ENCODE results near the gene ARHGEF39.
A peak's percentile ranks its signal among the peaks of the same experiment; 100 is the strongest.

ARHGEF39 gene

DNA sequence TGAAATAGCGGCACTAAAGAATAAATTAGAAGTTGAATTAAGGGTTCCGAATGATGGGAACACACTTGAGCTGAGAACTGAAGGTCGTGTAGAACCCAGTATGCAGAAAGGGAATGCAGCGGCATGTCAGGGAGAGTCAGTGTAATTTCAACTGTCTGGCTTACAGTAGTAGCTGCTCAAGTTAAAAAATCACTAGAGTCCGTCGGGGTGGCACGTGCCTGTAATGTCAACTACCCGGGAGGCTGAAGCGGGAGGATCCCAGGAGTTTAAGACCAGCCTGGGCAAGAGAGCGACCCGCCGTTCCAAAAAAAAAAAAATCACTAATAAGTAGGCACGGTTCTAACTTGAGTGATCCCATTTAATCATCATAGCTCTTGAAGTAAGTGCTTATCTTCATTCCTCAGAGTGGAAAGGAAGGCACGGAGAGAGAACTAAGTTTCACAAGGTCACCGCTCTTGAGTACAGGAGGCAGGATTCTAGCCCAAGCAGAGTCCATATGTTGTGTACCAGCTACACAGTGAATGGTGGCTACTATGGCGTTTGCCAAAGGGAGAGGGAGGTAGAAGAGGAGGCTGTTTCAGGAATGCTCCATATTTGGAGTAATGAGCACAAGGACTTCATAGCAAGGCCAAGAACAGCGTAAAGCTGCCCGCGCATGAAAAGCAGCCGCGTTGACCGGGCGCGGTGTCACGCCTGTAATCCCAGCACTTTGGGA, 8.0 kb downstream of the ARHGEF39 start:
- H3K4me3 ChIP-seq (ENCODE audit: low read length): peak overlapping the region; percentile 47
- H3K27me3 ChIP-seq (ENCODE audit: insufficient read depth, low read length, poor library complexity): no peaks in the 10 kb centered on the region
- H3K36me3 ChIP-seq (ENCODE audit: control insufficient read depth, insufficient read depth, low read length): peaks cover 4% of the 10 kb centered on the region
- H4K8ac ChIP-seq (ENCODE audit: low read depth, low read length): no peak overlapping the region
- WGBS (ENCODE audit: extremely low coverage, insufficient coverage, low lambda C conversion rate): no CpG with 5 or more reads among the region's 25 CpGs
- H2BK15ac ChIP-seq (replicated peaks; ENCODE audit: low read depth): no peak overlapping the region
- H3K4me2 ChIP-seq (ENCODE audit: low read length): peak overlapping the region; percentile 92
- no peak overlapping the region for H3K18ac ChIP-seq (ENCODE audit: low read length)
- H3K23ac ChIP-seq (ENCODE audit: low read length): no peak overlapping the region
- H2AK5ac ChIP-seq (ENCODE audit: low read length): no peak overlapping the region
- H3K9ac ChIP-seq (ENCODE audit: low read length): peak overlapping the region; percentile 76
- no peak for DNase-seq
- no peaks in the 10 kb centered on the region for H3K4me1 ChIP-seq (ENCODE audit: control insufficient read depth, low read depth, low read length)
- H2BK120ac ChIP-seq (ENCODE audit: low read depth, low read length): no peak overlapping the region
- H3K27ac ChIP-seq (ENCODE audit: low read depth, low read length): no peak overlapping the region
- H3K79me1 ChIP-seq (ENCODE audit: low read length): no peaks in the 10 kb centered on the region
- no peak overlapping the region for H4K5ac ChIP-seq (ENCODE audit: low read length)
- H3K79me2 ChIP-seq (ENCODE audit: control insufficient read depth, insufficient read depth, low read length): no peaks in the 10 kb centered on the region
- H2BK5ac ChIP-seq (ENCODE audit: low read length): no peak overlapping the region
- peak overlapping the region; percentile 80 for H3K56ac ChIP-seq (ENCODE audit: low read length)
- no peak overlapping the region for H3K4ac ChIP-seq (ENCODE audit: low read depth, low read length)

DNA sequence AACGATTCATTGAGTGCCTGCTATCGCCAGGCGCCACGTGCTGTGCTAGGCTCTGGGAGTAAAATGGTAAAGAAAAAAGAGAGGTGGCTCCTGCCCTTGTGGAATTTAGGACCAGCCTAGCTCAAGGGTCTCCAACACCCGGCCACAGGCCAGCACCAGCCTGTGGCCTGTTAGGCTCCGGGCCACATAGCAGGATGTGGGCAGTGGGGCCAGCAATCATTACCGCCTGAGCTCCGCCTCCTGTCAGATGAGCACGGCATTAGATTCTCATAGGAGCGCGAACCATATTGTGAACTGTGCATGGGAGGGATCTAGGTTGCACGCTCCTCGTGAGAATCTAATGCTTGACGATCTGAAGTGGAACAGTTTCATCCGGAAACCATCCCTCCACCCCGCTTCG, 8.6 kb downstream of the ARHGEF39 start:
- H4K5ac ChIP-seq (ENCODE audit: low read length): no peak overlapping the region
- no peak overlapping the region for H3K9ac ChIP-seq (ENCODE audit: low read length)
- no peak overlapping the region for H3K4me2 ChIP-seq (ENCODE audit: low read length)
- no peak overlapping the region for H3K23ac ChIP-seq (ENCODE audit: low read length)
- no peak overlapping the region for H3K18ac ChIP-seq (ENCODE audit: low read length)
- no peak overlapping the region for H3K4ac ChIP-seq (ENCODE audit: low read depth, low read length)
- no peaks in the 10 kb centered on the region for H3K79me1 ChIP-seq (ENCODE audit: low read length)
- no peak overlapping the region for H3K4me3 ChIP-seq (ENCODE audit: low read length)
- no peak overlapping the region for H3K27ac ChIP-seq (ENCODE audit: low read depth, low read length)
- no CpG with 5 or more reads among the region's 17 CpGs for WGBS (ENCODE audit: extremely low coverage, insufficient coverage, low lambda C conversion rate)
- H3K27me3 ChIP-seq (ENCODE audit: insufficient read depth, low read length, poor library complexity): no peaks in the 10 kb centered on the region
- H3K4me1 ChIP-seq (ENCODE audit: control insufficient read depth, low read depth, low read length): no peaks in the 10 kb centered on the region
- no peak overlapping the region for H2BK15ac ChIP-seq (replicated peaks; ENCODE audit: low read depth)
- no peak overlapping the region for H2BK5ac ChIP-seq (ENCODE audit: low read length)
- H2BK120ac ChIP-seq (ENCODE audit: low read depth, low read length): no peak overlapping the region
- H3K56ac ChIP-seq (ENCODE audit: low read length): no peak overlapping the region
- H3K79me2 ChIP-seq (ENCODE audit: control insufficient read depth, insufficient read depth, low read length): no peaks in the 10 kb centered on the region
- no peak overlapping the region for H2AK5ac ChIP-seq (ENCODE audit: low read length)
- H4K8ac ChIP-seq (ENCODE audit: low read depth, low read length): no peak overlapping the region
- peaks cover 4% of the 10 kb centered on the region for H3K36me3 ChIP-seq (ENCODE audit: control insufficient read depth, insufficient read depth, low read length)
- DNase-seq: no peak

DNA sequence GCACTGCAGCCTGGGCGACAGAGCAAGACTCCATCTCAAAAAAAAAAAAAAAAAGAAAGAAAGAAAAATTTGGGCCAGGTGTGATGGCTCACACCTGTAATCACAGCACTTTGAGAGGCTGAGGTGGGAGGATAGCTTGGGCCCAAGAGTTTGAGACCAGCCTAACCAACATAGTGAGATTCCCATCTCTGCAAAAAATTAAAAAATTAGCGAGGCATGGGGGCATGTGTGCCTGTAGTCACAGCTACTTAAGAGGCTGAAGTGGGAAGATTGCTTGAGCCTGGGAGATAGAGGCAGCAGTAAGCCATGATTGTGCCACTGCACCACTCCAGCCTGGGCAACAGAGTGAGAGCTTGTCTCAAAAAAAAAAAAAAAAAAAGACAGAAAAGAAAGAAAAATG, 11.4 kb downstream of the ARHGEF39 start:
- no peaks in the 10 kb centered on the region for H3K79me2 ChIP-seq (ENCODE audit: control insufficient read depth, insufficient read depth, low read length)
- H3K36me3 ChIP-seq (ENCODE audit: control insufficient read depth, insufficient read depth, low read length): no peaks in the 10 kb centered on the region
- no peak for DNase-seq
- H3K4me2 ChIP-seq (ENCODE audit: low read length): no peak overlapping the region
- no peaks in the 10 kb centered on the region for H3K79me1 ChIP-seq (ENCODE audit: low read length)
- H3K4ac ChIP-seq (ENCODE audit: low read depth, low read length): no peak overlapping the region
- no peak overlapping the region for H4K8ac ChIP-seq (ENCODE audit: low read depth, low read length)
- H3K56ac ChIP-seq (ENCODE audit: low read length): no peak overlapping the region
- no peak overlapping the region for H3K9ac ChIP-seq (ENCODE audit: low read length)
- no peak overlapping the region for H3K27ac ChIP-seq (ENCODE audit: low read depth, low read length)
- H3K23ac ChIP-seq (ENCODE audit: low read length): no peak overlapping the region
- no peak overlapping the region for H2BK15ac ChIP-seq (replicated peaks; ENCODE audit: low read depth)
- no peak overlapping the region for H2AK5ac ChIP-seq (ENCODE audit: low read length)
- H3K4me3 ChIP-seq (ENCODE audit: low read length): no peak overlapping the region
- no peak overlapping the region for H4K5ac ChIP-seq (ENCODE audit: low read length)
- no peak overlapping the region for H2BK5ac ChIP-seq (ENCODE audit: low read length)
- no peaks in the 10 kb centered on the region for H3K4me1 ChIP-seq (ENCODE audit: control insufficient read depth, low read depth, low read length)
- no CpG with 5 or more reads among the region's 2 CpGs for WGBS (ENCODE audit: extremely low coverage, insufficient coverage, low lambda C conversion rate)
- no peak overlapping the region for H2BK120ac ChIP-seq (ENCODE audit: low read depth, low read length)
- no peaks in the 10 kb centered on the region for H3K27me3 ChIP-seq (ENCODE audit: insufficient read depth, low read length, poor library complexity)
- no peak overlapping the region for H3K18ac ChIP-seq (ENCODE audit: low read length)

DNA sequence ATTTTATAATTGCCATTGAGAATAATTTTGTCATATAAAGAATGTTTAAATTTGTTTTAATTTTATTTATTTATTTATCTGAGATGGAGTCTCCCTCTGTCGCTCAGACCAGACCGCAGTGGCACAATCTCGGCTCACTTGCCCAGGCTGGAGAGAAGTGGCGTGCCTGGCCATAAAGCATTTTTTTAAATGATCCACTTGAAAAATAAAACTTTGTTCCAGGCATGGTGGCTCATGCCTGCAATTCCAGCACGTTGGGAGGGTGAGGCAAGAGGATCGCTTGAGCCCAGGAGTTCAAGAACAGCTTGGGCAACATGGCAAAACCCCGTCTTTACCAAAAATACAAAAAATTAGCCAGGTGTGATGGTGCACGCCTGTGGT, 12.2 kb downstream of the ARHGEF39 start:
- no peak overlapping the region for H4K8ac ChIP-seq (ENCODE audit: low read depth, low read length)
- H3K23ac ChIP-seq (ENCODE audit: low read length): no peak overlapping the region
- H2BK5ac ChIP-seq (ENCODE audit: low read length): no peak overlapping the region
- H3K79me1 ChIP-seq (ENCODE audit: low read length): no peaks in the 10 kb centered on the region
- H3K4me1 ChIP-seq (ENCODE audit: control insufficient read depth, low read depth, low read length): no peaks in the 10 kb centered on the region
- H2BK120ac ChIP-seq (ENCODE audit: low read depth, low read length): no peak overlapping the region
- no peak for DNase-seq
- no peak overlapping the region for H3K27ac ChIP-seq (ENCODE audit: low read depth, low read length)
- H3K56ac ChIP-seq (ENCODE audit: low read length): no peak overlapping the region
- no peak overlapping the region for H4K5ac ChIP-seq (ENCODE audit: low read length)
- no peak overlapping the region for H3K9ac ChIP-seq (ENCODE audit: low read length)
- no peaks in the 10 kb centered on the region for H3K27me3 ChIP-seq (ENCODE audit: insufficient read depth, low read length, poor library complexity)
- no peak overlapping the region for H2BK15ac ChIP-seq (replicated peaks; ENCODE audit: low read depth)
- no peak overlapping the region for H3K4me3 ChIP-seq (ENCODE audit: low read length)
- no peaks in the 10 kb centered on the region for H3K79me2 ChIP-seq (ENCODE audit: control insufficient read depth, insufficient read depth, low read length)
- H3K18ac ChIP-seq (ENCODE audit: low read length): no peak overlapping the region
- no peaks in the 10 kb centered on the region for H3K36me3 ChIP-seq (ENCODE audit: control insufficient read depth, insufficient read depth, low read length)
- no CpG with 5 or more reads among the region's 8 CpGs for WGBS (ENCODE audit: extremely low coverage, insufficient coverage, low lambda C conversion rate)
- no peak overlapping the region for H3K4me2 ChIP-seq (ENCODE audit: low read length)
- H3K4ac ChIP-seq (ENCODE audit: low read depth, low read length): no peak overlapping the region
- no peak overlapping the region for H2AK5ac ChIP-seq (ENCODE audit: low read length)

DNA sequence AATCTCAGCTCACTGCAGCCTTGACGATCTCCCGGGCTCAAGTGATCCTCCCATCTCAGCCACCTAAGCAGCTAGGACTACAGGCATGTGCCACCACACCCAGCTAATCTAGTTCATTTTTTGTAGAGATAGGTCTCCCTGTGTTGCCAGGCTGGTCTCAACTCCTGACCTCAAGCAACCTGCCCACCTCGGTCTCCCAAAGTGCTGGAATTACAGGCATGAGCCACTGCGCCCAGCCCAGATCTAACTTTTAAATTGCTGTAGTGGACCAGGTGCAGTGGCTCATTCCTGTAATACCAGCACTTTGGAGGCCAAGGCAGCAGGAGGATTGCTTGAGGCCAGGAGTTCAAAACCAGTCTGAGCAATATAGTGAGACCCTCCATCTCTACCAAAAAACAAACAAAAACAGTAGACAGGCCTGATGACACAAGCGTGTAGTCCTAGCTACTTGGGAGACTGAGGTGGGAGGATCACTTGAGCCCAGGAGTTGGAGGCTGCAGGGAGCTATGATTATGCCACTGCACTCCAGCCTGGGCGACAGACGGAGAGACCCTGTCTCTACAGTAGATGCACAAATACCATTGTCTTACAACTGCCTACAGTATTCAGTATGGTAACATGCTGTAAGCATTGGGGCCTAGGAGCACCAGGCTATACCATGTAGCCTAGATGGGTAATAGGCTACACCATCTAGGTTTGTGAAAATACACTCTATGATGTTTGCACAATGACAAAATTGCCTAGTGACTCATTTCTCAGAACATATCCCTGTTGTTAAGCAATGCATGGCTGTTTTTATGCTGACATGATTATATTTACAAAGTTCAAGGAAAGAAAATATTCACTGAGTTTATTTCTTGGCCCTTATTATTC, 12.8 kb downstream of the ARHGEF39 start:
- H3K4me2 ChIP-seq (ENCODE audit: low read length): no peak overlapping the region
- no peak overlapping the region for H4K8ac ChIP-seq (ENCODE audit: low read depth, low read length)
- no peaks in the 10 kb centered on the region for H3K79me2 ChIP-seq (ENCODE audit: control insufficient read depth, insufficient read depth, low read length)
- H3K4me1 ChIP-seq (ENCODE audit: control insufficient read depth, low read depth, low read length): no peaks in the 10 kb centered on the region
- no peak overlapping the region for H4K5ac ChIP-seq (ENCODE audit: low read length)
- H3K4me3 ChIP-seq (ENCODE audit: low read length): no peak overlapping the region
- no peak overlapping the region for H3K4ac ChIP-seq (ENCODE audit: low read depth, low read length)
- no peak overlapping the region for H3K23ac ChIP-seq (ENCODE audit: low read length)
- no peaks in the 10 kb centered on the region for H3K27me3 ChIP-seq (ENCODE audit: insufficient read depth, low read length, poor library complexity)
- no peaks in the 10 kb centered on the region for H3K36me3 ChIP-seq (ENCODE audit: control insufficient read depth, insufficient read depth, low read length)
- H2BK120ac ChIP-seq (ENCODE audit: low read depth, low read length): no peak overlapping the region
- H3K56ac ChIP-seq (ENCODE audit: low read length): no peak overlapping the region
- DNase-seq: no peak
- no peak overlapping the region for H3K18ac ChIP-seq (ENCODE audit: low read length)
- no peak overlapping the region for H2BK15ac ChIP-seq (replicated peaks; ENCODE audit: low read depth)
- no peak overlapping the region for H2AK5ac ChIP-seq (ENCODE audit: low read length)
- no peak overlapping the region for H2BK5ac ChIP-seq (ENCODE audit: low read length)
- no peak overlapping the region for H3K9ac ChIP-seq (ENCODE audit: low read length)
- no peak overlapping the region for H3K27ac ChIP-seq (ENCODE audit: low read depth, low read length)
- no peaks in the 10 kb centered on the region for H3K79me1 ChIP-seq (ENCODE audit: low read length)
- no CpG with 5 or more reads among the region's 7 CpGs for WGBS (ENCODE audit: extremely low coverage, insufficient coverage, low lambda C conversion rate)
